HepG2 (cell line): Measurements from ENCODE around the gene VPS13D. TPM values are rescaled to one million over a fixed set of nuclear protein-coding genes. Genes with fewer than 3 reads are reported as not detected.

Experiments
- ATAC-seq: fragments of 200-7000 bp; cut with Tn5 transposase; 3 replicates; pipeline ENCODE4 v1.9.1; 2020; ENCODE audit warnings: mild to moderate bottlenecking, moderate library complexity
- BruUV-seq: library from RNA; stranded (reverse); fragments of 400-500 nt; replicated peaks from 2 replicates; lab custom pipeline; 2021; lab: Mats Ljungman, UMichigan
- CTCF ChIA-PET: fragments of 300-600 bp; formaldehyde crosslinking; extraction: SDS; loops from one replicate; lab custom pipeline; 2021; ENCODE audit warnings: low total read pairs, inconsistent platforms, low intra/inter-chr PET ratio; lab: Yijun Ruan, JAX
- POLR2A ChIA-PET: fragments of 350-600 bp; sonication (Branson Sonifier 250); formaldehyde crosslinking; loops from one replicate; lab custom pipeline; 2020; ENCODE audit warnings: antibody characterized with exemption, inconsistent platforms; lab: Yijun Ruan, JAX
- DNase-seq: peaks from one replicate; pipeline ENCODE4 v3.0.0-alpha.2; 2015; ENCODE audit warnings: low spot score
- FAIRE-seq: peaks from 3 replicates; lab custom pipeline; 2011; peaks lifted over from hg19 to GRCh38; lab: Jason Lieb, UNC
- H2AFZ ChIP-seq: one replicate; pipeline ENCODE4 v1.6.1; 2011; ENCODE audit warnings: low read length, inconsistent platforms
- H3K27ac ChIP-seq: fragments of 300-600 bp; 3 replicates; pipeline ENCODE4 v1.8.0; 2011; ENCODE audit warnings: mixed run types, mild to moderate bottlenecking, mixed read lengths, low read length, inconsistent platforms; ENCODE audit not compliant: insufficient read depth; ENCODE audit errors: extremely low read length
- H3K27me3 ChIP-seq, 2 experiments: fragments of 200-600 bp in 1 of 2; 2 replicates in 1 of 2; 3 replicates in 1 of 2; pipeline versions ENCODE4 v1.6.0 to v1.8.0; 2011; ENCODE audit warnings: low read length in 2 of 2, mild to moderate bottlenecking in 2 of 2, moderate library complexity in 2 of 2, inconsistent platforms in 1 of 2; ENCODE audit not compliant: insufficient read depth in 2 of 2, control insufficient read depth in 1 of 2
- H3K36me3 ChIP-seq, 2 experiments: fragments of 200-600 bp in 1 of 2; replicated peaks in 1 of 2; 2 replicates in 1 of 2; 3 replicates in 1 of 2; pipeline versions ENCODE4 v1.5.1 to v1.8.0; 2011; ENCODE audit warnings: low read length in 2 of 2, inconsistent platforms in 1 of 2; ENCODE audit not compliant: insufficient read depth in 2 of 2, control insufficient read depth in 1 of 2
- H3K4me1 ChIP-seq: 2 replicates; pipeline ENCODE4 v1.5.1; 2012; ENCODE audit warnings: low read length, inconsistent platforms; ENCODE audit not compliant: insufficient read depth
- H3K4me2 ChIP-seq: 2 replicates; pipeline ENCODE4 v1.6.0; 2011; ENCODE audit warnings: low read depth, low read length, inconsistent platforms
- H3K4me3 ChIP-seq, 3 experiments: fragments of 200-600 bp in 1 of 3; sonication (generic), shearing (Covaris generic) in 1 of 3; replicated peaks in 1 of 3; 2 replicates each; pipeline ENCODE4 v1.5.1; 2011 to 2016; ENCODE audit warnings: low read length in 3 of 3, inconsistent platforms in 2 of 3, low read depth in 2 of 3, mild to moderate bottlenecking in 2 of 3, control low read depth in 1 of 3, mixed read lengths in 1 of 3; ENCODE audit not compliant: insufficient read depth in 1 of 3
- H3K79me2 ChIP-seq: one replicate; pipeline ENCODE4 v1.6.1; 2011; ENCODE audit warnings: low read length, inconsistent platforms; ENCODE audit not compliant: insufficient read depth
- H3K9ac ChIP-seq: 2 replicates; pipeline ENCODE4 v1.6.0; 2011; ENCODE audit warnings: mild to moderate bottlenecking, low read depth, low read length, inconsistent platforms; ENCODE audit not compliant: insufficient read depth
- H3K9me3 ChIP-seq: 2 replicates; pipeline ENCODE4 v1.5.1; 2012; ENCODE audit warnings: mild to moderate bottlenecking, low read length
- H4K20me1 ChIP-seq: 2 replicates; pipeline ENCODE4 v1.6.0; 2011; ENCODE audit warnings: inconsistent platforms, mild to moderate bottlenecking, low read length, moderate library complexity; ENCODE audit not compliant: insufficient read depth
- FOXA3 ChIP-seq: IDR thresholded peaks from 2 replicates; pipeline ENCODE4 v1.6.1; 2016; ENCODE audit warnings: missing genetic modification reagents, missing compliant biosample characterization
- HDAC6 ChIP-seq: fragments of 200-600 bp; sonication (generic); IDR thresholded peaks from 2 replicates; pipeline ENCODE4 v1.7.0; 2017; ENCODE audit warnings: mild to moderate bottlenecking, antibody characterized with exemption, low read length, low read depth
- HIVEP1 ChIP-seq: sonication (generic); formaldehyde crosslinking; IDR thresholded peaks from 2 replicates; pipeline ENCODE4 v1.4.0; 2020; ENCODE audit warnings: mild to moderate bottlenecking, missing genetic modification reagents
- HNRNPL ChIP-seq: fragments of 200-400 bp; formaldehyde crosslinking; IDR thresholded peaks from 2 replicates; pipeline ENCODE4 v1.6.1; 2017; ENCODE audit warnings: mild to moderate bottlenecking, low read depth, low read length
- KAT7 ChIP-seq: IDR thresholded peaks from 2 replicates; pipeline ENCODE4 v1.6.1; 2018; ENCODE audit warnings: borderline replicate concordance, missing compliant biosample characterization
- KDM5B ChIP-seq: sonication (generic); formaldehyde crosslinking; IDR thresholded peaks from 2 replicates; pipeline ENCODE4 v1.4.0; 2020; ENCODE audit warnings: missing genetic modification reagents, mild to moderate bottlenecking, borderline replicate concordance
- LCORL ChIP-seq, 2 experiments: fragments of 450-650 bp in 1 of 2; sonication (generic) in 1 of 2; formaldehyde crosslinking in 1 of 2; IDR thresholded peaks; 2 replicates each; pipeline versions ENCODE4 v1.5.0 to v1.6.1; 2017 to 2020; ENCODE audit warnings: antibody characterized with exemption in 1 of 2, missing genetic modification reagents in 1 of 2
- MBNL3 ChIP-seq: fragments of 250-450 bp; sonication (Bioruptor Pico); conservative IDR thresholded peaks from 2 replicates; pipeline ENCODE4 v1.8.0; 2022; ENCODE audit warnings: mild to moderate bottlenecking, inconsistent platforms
- MTF1 ChIP-seq: sonication (generic); formaldehyde crosslinking; IDR thresholded peaks from 2 replicates; pipeline ENCODE4 v1.5.0; 2020; ENCODE audit warnings: missing genetic modification reagents
- PCBP1 ChIP-seq: fragments of 200-400 bp; formaldehyde crosslinking; IDR thresholded peaks from 2 replicates; pipeline ENCODE4 v1.6.1; 2017; ENCODE audit warnings: mild to moderate bottlenecking, low read depth, low read length, borderline replicate concordance
- PHF5A ChIP-seq: IDR thresholded peaks from one replicate; pipeline ENCODE4 v1.6.1; 2018; ENCODE audit warnings: low read depth, missing genetic modification reagents; ENCODE audit not compliant: unreplicated experiment
- SMYD3 ChIP-seq: sonication (generic); formaldehyde crosslinking; IDR thresholded peaks from 2 replicates; pipeline ENCODE4 v1.8.1; 2023; ENCODE audit warnings: mild to moderate bottlenecking, missing genetic modification reagents
- ZBTB21 ChIP-seq: sonication (generic); formaldehyde crosslinking; IDR thresholded peaks from 2 replicates; pipeline ENCODE4 v1.4.0; 2020; ENCODE audit warnings: missing genetic modification reagents
- ZNF264 ChIP-seq: sonication (generic); formaldehyde crosslinking; IDR thresholded peaks from 2 replicates; pipeline ENCODE4 v1.4.0; 2020; ENCODE audit warnings: missing genetic modification reagents
- ZNF446 ChIP-seq: sonication (generic); formaldehyde crosslinking; IDR thresholded peaks from 2 replicates; pipeline ENCODE4 v1.5.0; 2020; ENCODE audit warnings: mild to moderate bottlenecking, missing genetic modification reagents
- ZNF564 ChIP-seq: sonication (generic); formaldehyde crosslinking; IDR thresholded peaks from 2 replicates; pipeline ENCODE4 v1.8.1; 2023; ENCODE audit warnings: mild to moderate bottlenecking, missing genetic modification reagents
- ZNF839 ChIP-seq: sonication (generic); formaldehyde crosslinking; IDR thresholded peaks from 2 replicates; pipeline ENCODE4 v1.4.0; 2020; ENCODE audit warnings: missing genetic modification reagents, mild to moderate bottlenecking, borderline replicate concordance
- ZSCAN29 ChIP-seq: sonication (generic); formaldehyde crosslinking; conservative IDR thresholded peaks from 2 replicates; pipeline ENCODE4 v1.4.0; 2020; ENCODE audit warnings: mild to moderate bottlenecking, missing genetic modification reagents
- WGBS: methylation state at CpG from one replicate; pipeline ENCODE4 v1.1.6; 2017; ENCODE audit warnings: low lambda C conversion rate; 5-methylcytosine and 5-hydroxymethylcytosine counted together
- in situ Hi-C: cut with HindIII; loops from 2 replicates; pipeline ENCODE4 v1.10.0; 2017; ENCODE audit warnings: low pct_unique_long_range_greater_than_20kb; ENCODE audit not compliant: extremely low pct_ligation_motif_present
- intact Hi-C: fragments of 100-400 bp; cut with micrococcal nuclease; formaldehyde crosslinking; loops from one replicate; pipeline ENCODE4 v1.10.0; 2022; ENCODE audit not compliant: unreplicated experiment
- polyA plus RNA-seq, 8 experiments: library from polyadenylated mRNA; depleted of rRNA in 3 of 8; stranded (reverse) in 7 of 8; unstranded in 1 of 8; fragments of >200 nt; fragmentation: Illumina TruSeq in 4 of 8; extraction: Trizol in 4 of 8; gene quantifications; 2 replicates each; pipeline versions ENCODE4 v1.2.1 to v1.2.3, GENCODE V29; 2011 to 2016; ENCODE audit warnings: low read depth in 4 of 8, missing spikeins in 1 of 8, mixed read lengths in 1 of 8; ENCODE audit not compliant: insufficient read depth in 1 of 8
- total RNA-seq, 5 experiments: library from RNA; depleted of rRNA; stranded (reverse); fragments of >200 nt; fragmentation: Illumina TruSeq; extraction: Trizol; gene quantifications; 2 replicates each; pipeline ENCODE4 v1.2.3, GENCODE V29; 2016; ENCODE audit warnings: low read depth in 1 of 5
- TF ChIP-seq, protein P1 (sequence below): sonication (generic); formaldehyde crosslinking; IDR thresholded peaks from 2 replicates; pipeline ENCODE4 v1.4.0; 2020; ENCODE audit warnings: missing genetic modification reagents
- TF ChIP-seq, protein P2 (sequence below): sonication (generic); formaldehyde crosslinking; IDR thresholded peaks from 2 replicates; pipeline ENCODE4 v1.8.1; 2023; ENCODE audit warnings: mild to moderate bottlenecking, missing genetic modification reagents
- TF ChIP-seq, protein P3 (sequence below): sonication (generic); formaldehyde crosslinking; IDR thresholded peaks from 2 replicates; pipeline ENCODE4 v1.5.1; 2020; ENCODE audit warnings: missing genetic modification reagents, mild to moderate bottlenecking, borderline replicate concordance

The VPS13D gene
- total and polyA plus RNA-seq, 2 of the 13 experiments (the other 11 are each of a cell fraction or from before 2014, with no cell fraction given): 8.6 to 13.9 TPM

DNA sequence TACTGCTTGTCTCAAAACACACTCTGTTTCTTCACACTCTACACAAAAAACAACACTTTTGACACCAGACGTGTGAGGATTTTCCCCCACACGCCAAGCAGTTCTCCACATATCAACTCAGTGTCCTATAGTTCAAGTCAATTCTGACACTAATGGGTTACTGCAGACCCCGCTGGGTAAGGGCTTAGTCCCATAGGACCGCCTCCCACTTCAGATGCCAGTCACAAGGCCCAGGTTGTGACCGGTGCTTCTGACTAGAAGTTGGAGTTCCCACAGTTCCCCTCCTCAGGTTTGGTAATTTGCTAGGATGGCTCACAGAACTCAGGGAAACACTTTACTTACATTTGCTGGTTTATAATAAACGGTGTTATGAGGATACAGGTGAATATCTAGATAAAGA lies 19.9 kb downstream of the VPS13D start (continued):
- no peak for TF ChIP-seq LCORL (IDR thresholded peaks at IDR 0.05)
- no peak for TF ChIP-seq LCORL (CRISPR knock-in tag; IDR thresholded peaks at IDR 0.05)
- TF ChIP-seq KDM5B (CRISPR knock-in tag): no peak
- TF ChIP-seq, protein P1, sequence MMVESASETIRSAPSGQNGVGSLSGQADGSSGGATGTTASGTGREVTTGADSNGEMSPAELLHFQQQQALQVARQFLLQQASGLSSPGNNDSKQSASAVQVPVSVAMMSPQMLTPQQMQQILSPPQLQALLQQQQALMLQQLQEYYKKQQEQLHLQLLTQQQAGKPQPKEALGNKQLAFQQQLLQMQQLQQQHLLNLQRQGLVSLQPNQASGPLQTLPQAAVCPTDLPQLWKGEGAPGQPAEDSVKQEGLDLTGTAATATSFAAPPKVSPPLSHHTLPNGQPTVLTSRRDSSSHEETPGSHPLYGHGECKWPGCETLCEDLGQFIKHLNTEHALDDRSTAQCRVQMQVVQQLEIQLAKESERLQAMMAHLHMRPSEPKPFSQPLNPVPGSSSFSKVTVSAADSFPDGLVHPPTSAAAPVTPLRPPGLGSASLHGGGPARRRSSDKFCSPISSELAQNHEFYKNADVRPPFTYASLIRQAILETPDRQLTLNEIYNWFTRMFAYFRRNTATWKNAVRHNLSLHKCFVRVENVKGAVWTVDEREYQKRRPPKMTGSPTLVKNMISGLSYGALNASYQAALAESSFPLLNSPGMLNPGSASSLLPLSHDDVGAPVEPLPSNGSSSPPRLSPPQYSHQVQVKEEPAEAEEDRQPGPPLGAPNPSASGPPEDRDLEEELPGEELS (CRISPR knock-in tag): no peak
- no peak for TF ChIP-seq MTF1 (CRISPR knock-in tag)
- TF ChIP-seq, protein P2, sequence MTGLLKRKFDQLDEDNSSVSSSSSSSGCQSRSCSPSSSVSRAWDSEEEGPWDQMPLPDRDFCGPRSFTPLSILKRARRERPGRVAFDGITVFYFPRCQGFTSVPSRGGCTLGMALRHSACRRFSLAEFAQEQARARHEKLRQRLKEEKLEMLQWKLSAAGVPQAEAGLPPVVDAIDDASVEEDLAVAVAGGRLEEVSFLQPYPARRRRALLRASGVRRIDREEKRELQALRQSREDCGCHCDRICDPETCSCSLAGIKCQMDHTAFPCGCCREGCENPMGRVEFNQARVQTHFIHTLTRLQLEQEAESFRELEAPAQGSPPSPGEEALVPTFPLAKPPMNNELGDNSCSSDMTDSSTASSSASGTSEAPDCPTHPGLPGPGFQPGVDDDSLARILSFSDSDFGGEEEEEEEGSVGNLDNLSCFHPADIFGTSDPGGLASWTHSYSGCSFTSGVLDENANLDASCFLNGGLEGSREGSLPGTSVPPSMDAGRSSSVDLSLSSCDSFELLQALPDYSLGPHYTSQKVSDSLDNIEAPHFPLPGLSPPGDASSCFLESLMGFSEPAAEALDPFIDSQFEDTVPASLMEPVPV (CRISPR knock-in tag): no peak
- no peak for TF ChIP-seq ZNF264 (CRISPR knock-in tag)
- TF ChIP-seq SMYD3 (CRISPR knock-in tag): no peak
- no peak for TF ChIP-seq HDAC6

DNA sequence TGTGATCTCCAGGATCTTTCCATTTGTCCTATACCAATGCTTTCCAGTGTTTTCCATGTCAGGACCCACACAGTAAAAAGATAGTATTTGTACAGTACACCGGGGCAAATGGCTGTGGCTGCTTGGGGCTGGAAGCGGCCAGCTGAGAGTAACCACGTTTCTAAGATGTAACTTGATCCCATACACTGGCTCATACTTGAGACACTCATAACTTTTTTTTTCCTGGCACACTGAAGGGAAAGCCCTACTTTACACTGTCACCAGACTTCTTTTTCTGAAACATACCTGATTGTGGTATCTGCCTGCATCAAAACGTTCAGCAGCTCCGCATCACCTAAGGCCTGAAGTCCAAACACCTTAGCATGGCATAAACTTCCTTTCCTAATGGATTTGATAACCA lies 21.6 kb downstream of the VPS13D start:
- no peak overlapping the region for H3K4me2 ChIP-seq
- H3K27ac ChIP-seq: no peak overlapping the region
- H3K4me3 ChIP-seq: no peak overlapping the region
- ATAC-seq: no peak
- no peaks in the 10 kb centered on the region for H3K9me3 ChIP-seq
- H2AFZ ChIP-seq: no peak overlapping the region
- no peaks in the 10 kb centered on the region for H3K79me2 ChIP-seq
- ChIA-PET POLR2A (no interaction called here), CTCF (no interaction called here)
- no peak for DNase-seq
- in situ Hi-C loops (no loop called here), intact Hi-C loops (no loop called here)
- FAIRE-seq: no peak
- H3K36me3 ChIP-seq: peaks cover 0 to 22% of the 10 kb centered on the region in 2 experiments; a peak in 3 of 5 replicates
- H3K4me1 ChIP-seq: no peaks in the 10 kb centered on the region
- no peak overlapping the region for H3K9ac ChIP-seq
- BruUV-seq: no TSS peak
- 80% methylated on average over 5 of the region's 5 CpGs for WGBS
- no peaks in the 10 kb centered on the region for H3K27me3 ChIP-seq
- no peaks in the 10 kb centered on the region for H4K20me1 ChIP-seq
- TF ChIP-seq PCBP1 (no peak), ZNF839 (CRISPR knock-in tag) (no peak), ZNF564 (CRISPR knock-in tag) (no peak), PHF5A (CRISPR knock-in tag) (no peak), MBNL3 (CRISPR knock-in tag) (no peak), ZNF446 (CRISPR knock-in tag) (no peak), FOXA3 (CRISPR knock-in tag) (no peak), ZBTB21 (CRISPR knock-in tag) (no peak), KAT7 (CRISPR knock-in tag) (no peak), HNRNPL (no peak), ZSCAN29 (CRISPR knock-in tag) (no peak), HIVEP1 (CRISPR knock-in tag) (no peak)
- TF ChIP-seq, protein P3, sequence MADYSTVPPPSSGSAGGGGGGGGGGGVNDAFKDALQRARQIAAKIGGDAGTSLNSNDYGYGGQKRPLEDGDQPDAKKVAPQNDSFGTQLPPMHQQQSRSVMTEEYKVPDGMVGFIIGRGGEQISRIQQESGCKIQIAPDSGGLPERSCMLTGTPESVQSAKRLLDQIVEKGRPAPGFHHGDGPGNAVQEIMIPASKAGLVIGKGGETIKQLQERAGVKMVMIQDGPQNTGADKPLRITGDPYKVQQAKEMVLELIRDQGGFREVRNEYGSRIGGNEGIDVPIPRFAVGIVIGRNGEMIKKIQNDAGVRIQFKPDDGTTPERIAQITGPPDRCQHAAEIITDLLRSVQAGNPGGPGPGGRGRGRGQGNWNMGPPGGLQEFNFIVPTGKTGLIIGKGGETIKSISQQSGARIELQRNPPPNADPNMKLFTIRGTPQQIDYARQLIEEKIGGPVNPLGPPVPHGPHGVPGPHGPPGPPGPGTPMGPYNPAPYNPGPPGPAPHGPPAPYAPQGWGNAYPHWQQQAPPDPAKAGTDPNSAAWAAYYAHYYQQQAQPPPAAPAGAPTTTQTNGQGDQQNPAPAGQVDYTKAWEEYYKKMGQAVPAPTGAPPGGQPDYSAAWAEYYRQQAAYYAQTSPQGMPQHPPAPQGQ (CRISPR knock-in tag): no peak
